HG03565 (cell line): ENCODE data around the gene SPATA2L.
"Not testable (repeated sequence)": the region's sequence is repeated elsewhere in the genome, so short reads cannot be mapped to it uniquely, and the experiment has no call there.

ENCODE experiments used
- ATAC-seq: cut with Tn5 transposase; IDR thresholded peaks from one replicate; pipeline ENCODE4 v1.9.1; 2021; ENCODE audit warnings: mild to moderate bottlenecking, moderate library complexity; ENCODE audit not compliant: unreplicated experiment

Gene SPATA2L

DNA sequence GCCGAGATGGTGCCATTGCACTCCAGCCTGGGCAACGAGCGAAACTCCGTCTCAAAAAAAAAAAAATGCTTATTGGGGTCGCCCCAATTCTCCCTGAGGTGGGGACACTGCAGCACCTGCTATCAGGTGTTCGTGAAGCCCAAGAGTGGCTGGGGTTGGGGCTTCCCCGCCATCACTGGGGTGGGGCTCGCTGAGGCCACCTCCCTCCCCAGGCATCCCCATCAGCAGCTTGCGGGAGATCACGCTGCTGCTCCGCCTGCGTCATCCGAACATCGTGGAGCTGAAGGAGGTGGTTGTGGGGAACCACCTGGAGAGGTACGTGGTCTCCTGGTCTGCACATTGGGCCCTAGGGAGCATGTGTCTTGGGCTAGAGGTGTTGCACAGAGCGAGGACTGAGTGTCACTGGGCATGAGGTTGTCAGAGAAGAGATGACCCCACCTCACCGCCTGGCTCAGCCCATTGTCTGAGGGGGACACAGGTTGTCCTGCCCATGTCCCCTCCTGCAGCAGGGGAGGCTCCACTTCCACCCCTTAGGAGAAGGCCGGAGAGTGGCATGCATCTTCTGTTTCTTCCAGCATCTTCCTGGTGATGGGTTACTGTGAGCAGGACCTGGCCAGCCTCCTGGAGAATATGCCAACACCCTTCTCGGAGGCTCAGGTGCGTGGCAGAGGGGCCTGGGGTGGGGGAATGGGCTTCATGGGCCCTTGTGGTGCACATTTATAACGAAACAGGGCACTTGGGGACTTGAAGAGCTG, 10.1 kb downstream of the SPATA2L start:
- ATAC-seq: no peak

DNA sequence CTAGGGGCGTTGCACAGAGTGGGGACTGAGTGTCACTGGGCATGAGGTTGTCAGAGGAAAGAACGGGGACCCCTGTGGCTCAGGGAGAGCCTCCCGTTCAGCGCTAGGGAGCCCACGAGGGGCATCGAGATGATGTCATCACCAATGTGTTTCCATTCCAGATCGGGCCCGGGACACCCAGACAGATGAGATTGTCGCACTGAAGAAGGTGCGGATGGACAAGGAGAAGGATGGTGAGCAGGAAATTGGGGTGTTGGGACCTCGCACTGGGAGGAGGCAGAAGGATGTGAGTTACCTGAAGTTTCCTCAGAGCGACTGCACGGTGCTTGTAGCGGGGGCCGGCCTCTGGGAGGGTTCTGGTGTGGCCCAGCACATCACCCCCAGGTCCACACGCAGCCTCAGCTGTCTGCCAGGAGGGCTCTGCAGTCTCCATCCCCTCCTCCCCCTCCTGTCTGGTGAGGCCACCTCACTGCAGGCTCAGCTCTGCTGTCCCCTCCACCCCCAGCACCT, 11.1 kb downstream of the SPATA2L start:
- ATAC-seq: no peak

DNA sequence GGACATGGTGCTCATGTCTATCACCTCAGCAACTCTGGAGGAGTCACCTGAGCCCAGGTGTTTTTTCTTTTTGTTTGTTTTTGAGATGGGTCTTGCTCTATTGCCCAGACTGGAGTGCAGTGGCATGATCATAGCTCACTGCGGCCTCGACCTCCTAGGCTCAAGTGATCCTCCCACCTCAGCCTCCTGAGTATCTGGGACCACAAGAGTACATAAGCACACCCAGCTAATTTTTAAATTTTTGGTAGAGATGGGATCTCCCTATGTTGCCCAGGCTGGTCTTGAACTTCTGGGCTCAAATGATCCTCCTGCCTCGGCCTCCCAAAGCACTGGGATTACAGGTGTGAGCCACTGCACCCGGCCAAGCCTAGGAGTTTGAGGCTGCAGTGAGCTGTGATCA, 11.9 kb downstream of the SPATA2L start:
- not testable (repeated sequence) for ATAC-seq

- ATAC-seq: no peak
These were observed 12.4 kb downstream of the SPATA2L start for GRCh38 chr16:89689142-89689541.

DNA sequence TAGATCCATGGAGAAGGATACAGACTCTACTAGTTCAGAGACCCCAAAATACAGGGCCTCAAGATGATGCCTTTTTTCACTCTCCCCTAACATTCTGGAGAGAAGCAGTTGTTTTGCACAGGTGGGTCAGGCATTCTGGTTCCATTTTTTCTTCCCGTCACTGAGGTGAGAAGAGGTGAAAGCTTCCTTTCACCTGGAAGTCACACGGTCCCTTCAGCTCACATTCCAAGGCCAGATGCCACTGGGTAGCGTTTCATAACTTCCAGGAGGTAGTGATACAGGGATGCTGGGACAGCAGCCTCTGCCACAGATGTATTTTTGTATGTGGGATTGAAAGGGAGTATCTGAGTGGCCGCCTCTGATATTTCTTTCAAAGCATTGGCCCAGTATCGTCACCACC, 13.1 kb downstream of the SPATA2L start:
- ATAC-seq: no peak

DNA sequence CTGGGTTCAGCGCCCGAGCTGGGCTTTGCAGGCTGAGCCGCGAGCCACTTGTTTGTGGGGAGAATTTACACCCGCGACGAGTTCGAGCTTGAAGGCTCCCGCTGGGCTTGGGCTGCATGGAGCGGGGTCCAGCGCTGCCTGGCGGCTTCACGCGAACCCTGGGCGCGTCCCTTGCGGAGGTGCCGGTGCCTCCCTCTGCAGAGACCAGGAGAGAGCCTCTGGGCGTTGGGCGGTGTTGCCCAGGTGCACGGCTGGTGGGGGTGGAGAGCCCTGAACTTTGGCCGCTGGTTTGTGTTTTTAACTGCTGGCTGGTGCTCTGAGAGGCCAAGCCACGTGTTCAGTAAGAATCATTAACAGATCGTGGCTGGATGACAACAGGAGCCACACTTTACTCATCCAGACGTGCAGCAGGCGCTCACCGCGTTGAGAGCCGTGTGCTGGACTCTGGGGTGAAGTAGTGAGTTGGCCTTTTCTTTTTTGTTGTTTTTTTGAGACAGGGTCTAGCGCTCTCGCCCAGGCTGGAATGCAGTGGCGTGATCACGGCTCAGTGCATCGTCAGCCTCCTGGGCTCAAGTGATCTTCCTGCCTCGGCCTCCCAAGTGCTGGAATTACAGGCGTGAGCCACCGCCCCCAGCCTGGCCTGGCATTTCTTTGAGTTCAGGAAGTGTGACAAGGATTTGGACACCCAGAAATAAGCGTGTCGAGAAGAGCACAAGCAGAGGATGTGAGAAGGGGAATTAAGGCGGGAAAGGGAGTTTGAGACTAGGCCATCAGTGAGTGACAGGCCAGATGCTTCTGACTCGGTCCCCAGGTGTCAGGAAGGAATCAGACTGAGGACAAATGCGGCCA, 14.2 kb downstream of the SPATA2L start:
- ATAC-seq: peak; percentile 4

GRCh38 chr16:89686520-89687091, 14.9 kb downstream of the SPATA2L start, which contains the start of gene CDK10:
CDK10 (plus strand) TSS chr16:89686689; CDS start chr16:89686711, 22 bp downstream.
- peak; percentile 76 for ATAC-seq

DNA sequence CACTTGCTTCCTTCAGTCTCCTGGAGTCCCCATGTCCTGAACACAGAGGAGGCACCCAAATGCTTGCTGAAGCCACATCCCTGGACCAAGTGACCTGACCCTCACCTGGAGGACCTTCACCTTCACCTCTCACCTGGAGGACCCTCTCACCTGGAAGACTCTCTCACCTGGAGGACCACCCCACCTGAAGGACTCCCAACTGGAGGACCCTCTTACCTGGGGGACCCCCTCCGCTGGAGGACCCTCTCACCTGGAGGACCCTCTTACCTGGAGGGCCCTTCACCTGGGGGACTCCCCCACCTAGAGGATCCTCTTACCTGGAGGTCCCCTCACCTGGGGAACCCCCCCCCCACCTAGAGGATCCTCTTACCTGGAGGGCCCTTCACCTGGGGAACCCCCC, 15.6 kb downstream of the SPATA2L start:
- no peak for ATAC-seq

- ATAC-seq: no peak
These were observed 23.2 kb downstream of the SPATA2L start for GRCh38 chr16:89678258-89678657.

DNA sequence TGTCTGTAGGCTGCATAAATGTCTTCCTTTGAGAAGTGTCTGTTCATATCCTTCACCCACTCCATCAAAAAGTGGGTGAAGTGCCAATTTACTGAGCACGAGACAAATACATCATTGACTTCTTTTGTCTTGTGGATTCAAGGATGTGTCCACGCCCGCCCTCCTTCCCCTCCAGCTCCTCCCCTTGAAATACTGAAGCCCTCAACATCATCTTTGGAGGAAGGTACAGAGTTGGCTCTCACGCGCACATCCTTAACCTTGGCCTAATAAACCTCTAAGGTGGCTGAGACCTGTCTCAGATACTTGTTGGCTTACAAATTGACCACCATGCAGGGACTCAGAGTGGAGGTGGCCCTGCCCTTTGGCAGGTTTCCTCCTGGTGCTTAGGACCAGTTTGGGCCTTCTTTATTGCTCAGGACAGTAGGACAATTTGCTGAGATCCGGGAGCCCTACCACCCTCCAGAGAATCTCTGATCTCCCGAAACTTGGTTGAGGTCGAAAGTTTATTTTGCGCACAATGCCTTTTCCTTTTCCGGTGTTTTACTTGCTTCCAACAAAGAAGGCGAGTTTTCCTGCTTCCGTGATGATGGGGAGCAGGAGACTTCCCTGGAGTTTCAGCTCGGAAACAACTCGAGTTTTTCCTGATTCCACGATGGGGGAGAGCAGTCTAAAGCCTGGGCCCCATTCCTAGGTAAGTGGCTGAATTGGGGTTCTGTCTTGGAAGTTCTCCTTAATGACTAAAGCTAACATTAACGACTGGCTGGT, 29.1 kb downstream of the SPATA2L start:
- ATAC-seq: no peak

- not testable (repeated sequence) for ATAC-seq
These were observed 29.9 kb downstream of the SPATA2L start for GRCh38 chr16:89671565-89671964.

GRCh38 chr16:89670496-89671431, 30.7 kb downstream of the SPATA2L start:
- ATAC-seq: no peak

- ATAC-seq: no peak
These were observed 31.8 kb downstream of the SPATA2L start for GRCh38 chr16:89669755-89670154.

GRCh38 chr16:89668790-89669158, 32.7 kb downstream of the SPATA2L start:
- ATAC-seq: no peak

DNA sequence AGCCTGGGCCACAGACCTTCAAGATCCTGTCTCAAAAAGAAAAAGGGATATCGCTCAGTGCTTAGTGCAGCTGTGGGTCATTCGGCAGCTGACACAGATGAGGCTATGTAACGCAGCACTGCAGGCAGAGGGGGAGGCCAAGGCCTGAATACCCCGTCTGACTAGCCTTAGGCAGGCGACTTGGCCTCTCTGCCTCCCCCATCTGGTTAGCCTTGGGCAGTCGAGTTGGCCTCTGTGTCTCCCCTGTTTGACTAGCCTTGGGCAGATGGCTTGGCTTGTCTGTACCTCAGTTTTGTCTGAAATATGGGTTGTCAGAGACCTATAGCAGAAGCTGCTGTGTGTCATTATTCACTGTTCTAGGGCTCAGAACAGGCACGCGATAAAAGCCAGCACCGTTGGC, 33.9 kb downstream of the SPATA2L start:
- ATAC-seq: no peak

GRCh38 chr16:89667000-89667399, 34.5 kb downstream of the SPATA2L start:
- not testable (repeated sequence) for ATAC-seq

- not testable (repeated sequence) for ATAC-seq
These were observed 37.3 kb downstream of the SPATA2L start for GRCh38 chr16:89664238-89664637.

DNA sequence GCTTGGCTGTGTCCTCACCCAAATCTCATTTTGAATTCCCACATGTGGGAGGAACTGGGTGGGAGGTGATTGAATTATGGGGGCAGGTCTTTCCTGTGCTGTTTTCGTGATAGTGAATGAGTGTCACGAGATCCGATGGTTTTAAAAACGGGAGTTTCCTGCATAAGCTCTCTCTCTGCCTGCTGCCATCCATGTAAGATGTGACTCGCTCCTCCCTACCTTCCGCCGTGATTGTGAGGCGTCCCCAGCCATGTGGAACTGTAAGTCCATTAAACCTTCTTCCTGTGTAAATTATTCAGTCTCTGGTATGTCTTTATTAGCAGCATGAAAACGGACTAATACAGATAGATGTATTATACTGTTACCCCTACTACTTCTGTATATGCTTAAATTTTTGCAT, 40.3 kb downstream of the SPATA2L start:
- ATAC-seq: no peak

GRCh38 chr16:89660146-89660545, 41.4 kb downstream of the SPATA2L start:
- no peak for ATAC-seq
